ENCODE measurements around the gene DEFB112.

DEFB112 gene, protein sequence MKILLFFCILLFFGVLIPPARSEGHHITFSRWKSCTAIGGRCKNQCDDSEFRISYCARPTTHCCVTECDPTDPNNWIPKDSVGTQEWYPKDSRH

DNA sequence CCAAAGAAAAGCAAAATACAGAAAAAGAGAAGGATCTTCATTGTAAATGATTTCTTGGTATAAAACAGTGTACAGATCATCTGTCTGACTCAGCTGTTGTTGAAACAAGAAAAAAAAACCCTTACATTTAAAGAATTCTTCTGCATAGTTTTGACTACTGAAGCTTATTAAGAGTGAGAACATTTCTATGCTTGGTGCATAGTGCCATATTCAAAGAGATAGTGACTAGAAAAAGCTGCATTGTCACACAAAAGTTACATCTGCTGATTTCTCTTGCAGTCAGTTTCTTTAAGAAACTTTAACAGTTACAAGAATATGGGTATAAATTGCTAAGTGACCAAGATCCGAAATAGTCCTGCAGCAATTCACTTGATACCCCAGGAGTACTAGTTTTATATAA lies at the start of gene DEFB112:
TSS of gene DEFB112 (minus strand) at position 101 of the 400 bp plus-strand sequence. CDS start at position 41, 60 bp downstream.
- no peak for DNase-seq

DNA sequence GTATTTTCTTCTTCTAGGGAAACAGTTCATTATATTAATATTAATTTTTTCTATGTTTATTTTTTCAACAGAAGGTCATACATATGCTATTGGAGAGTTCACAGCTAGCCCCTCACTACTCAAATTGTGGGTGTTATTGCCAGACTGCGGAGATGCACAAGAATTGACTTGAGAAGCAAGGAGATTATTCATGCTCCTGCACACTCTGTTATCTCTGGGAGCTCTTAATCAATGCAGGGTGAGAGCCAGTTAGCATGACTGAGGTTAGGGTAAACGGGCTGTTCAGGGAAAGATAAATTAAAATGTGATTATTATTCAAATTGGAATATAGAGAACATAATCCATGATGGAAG lies 48.9 kb upstream of the DEFB112 start:
- DNase-seq = no peak

DNA sequence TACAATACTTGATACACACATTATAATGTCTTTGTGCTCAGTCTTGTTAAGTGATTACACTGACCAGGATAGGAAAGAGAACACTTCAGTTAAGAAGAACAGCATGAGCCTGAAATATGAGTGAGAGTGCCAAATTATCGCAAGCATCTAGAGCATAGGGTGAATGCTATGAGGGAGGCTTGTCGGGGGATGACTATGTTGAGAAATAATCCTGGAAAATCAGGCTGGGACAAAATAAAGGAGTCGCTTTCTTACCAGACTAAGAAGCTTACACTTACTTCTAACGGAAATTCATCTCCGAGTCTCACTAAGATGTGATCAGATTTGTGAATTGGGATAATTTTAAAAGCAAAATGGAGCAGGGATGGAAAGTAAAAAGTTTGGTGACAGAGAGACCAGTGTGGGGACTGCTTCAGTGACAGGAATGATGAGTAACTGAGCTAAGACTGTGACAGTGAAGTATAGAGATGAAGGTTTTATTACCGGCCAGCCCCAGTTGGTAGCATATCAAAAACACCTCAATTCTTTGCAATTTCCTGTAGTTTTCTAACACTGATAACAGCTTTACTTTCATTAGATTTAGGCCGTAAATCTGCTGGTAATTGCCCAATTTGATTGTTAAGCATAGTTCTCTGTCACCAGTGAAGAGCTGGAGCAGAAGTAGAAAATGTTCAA lies 48.4 kb upstream of the DEFB112 start:
- DNase-seq = no peak

DNA sequence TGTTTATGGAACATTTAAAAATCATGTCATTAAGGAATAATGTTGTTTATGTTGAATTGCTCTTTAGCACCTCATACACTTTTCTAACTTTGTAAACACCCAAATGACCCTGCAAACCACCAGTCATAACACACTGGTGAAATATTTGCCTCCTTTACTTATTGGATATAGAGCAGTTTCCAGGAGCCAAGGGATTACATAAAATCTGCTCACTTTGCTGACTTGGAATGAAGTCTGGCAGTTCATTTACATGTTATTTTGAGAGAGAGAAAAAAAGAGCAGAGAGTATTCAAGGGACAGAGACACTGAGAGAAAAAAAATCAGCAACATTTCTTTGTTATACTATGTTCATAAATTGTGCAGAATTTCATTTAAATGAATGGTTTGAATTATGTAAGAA lies 46.6 kb upstream of the DEFB112 start:
- no peak for DNase-seq

DNA sequence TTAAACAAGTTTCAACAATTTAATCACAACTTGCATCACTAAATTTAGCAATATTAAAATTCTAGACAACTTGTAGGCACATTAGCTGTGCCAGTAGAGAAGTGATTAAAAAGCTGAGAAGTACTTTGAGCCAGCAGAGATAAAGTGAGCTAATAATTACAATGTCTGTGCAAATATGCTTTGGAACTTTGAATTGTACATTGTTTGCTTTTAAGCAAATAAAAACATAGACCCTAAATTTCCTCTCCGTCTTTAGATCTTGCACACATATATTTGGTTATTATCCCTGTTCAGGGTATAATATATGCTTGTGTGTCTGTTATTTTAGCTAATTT lies 44.2 kb upstream of the DEFB112 start:
- DNase-seq = no peak

DNA sequence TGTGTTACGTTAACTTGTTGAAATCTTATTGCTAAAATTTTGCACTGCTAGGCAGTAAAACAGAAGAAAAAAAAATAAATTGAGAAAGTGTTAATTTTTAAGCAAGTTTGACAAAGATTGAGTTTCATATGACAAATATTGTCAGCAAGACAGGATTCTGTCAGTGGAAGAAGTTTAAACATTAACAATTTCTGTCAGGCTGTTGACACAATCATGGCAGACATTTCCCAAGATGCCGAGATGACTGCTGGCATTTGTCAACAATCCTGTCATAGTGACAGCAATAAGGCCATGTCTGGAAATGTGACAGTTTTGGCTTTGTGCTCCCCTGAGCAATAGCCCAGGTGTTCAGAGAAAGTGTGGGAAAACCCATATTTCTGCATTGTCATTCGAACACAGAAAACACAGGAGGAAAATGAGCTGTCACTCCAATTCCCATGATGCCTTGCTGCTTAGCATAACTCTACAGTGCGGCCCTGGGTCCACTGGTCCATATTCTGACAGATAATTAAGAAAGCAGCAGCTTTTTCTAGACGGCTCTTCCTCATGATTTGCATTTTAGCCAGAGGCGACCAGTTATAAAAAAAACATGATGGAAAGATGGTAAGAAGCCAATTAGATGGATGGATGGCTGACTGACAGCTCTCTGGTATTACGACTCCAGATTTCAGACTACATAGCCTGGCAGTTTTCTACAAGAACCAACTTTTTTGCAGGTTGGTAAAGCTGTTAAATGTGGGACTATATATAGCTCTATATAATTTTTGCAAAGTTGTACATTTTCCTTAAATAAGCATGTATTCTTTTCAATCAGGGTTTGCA lies 43.6 kb upstream of the DEFB112 start:
- no peak for DNase-seq

DNA sequence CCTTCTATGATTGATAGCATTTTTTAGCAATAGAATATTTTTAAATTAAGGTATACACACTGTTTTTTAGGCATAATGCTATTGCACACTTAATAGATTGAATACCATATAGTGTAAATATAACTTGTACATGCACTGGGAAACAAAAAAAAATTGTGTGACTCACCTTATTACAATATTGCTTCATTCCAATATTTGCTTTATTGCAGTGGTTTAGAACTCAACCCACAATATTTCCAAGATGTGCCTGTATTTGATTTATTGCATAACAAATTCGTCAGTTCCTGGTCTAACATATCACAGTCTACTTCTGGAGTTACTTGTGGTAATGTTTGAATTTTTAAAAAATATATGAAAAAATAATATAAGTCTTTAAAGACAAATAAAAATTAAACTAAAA lies 41.9 kb upstream of the DEFB112 start:
- DNase-seq = no peak

DNA sequence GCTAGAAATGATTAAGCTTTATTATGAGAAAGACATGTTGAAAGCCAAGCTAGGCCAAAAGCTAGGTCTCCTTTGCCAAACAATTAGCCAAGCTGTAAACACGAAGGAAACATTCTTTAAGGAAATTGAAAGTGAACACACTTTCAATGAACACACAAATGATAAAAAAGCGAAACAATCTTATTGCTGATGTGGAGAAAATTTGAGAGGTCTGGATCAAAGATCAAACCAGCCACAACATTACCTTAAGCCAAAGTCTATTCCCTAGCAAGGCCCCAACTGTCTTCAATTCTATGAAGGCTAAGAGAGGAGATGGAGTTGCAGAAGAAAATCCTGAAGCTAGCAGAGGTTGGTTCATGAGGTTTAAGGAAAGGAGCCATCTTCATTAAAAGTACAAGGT lies 40.2 kb upstream of the DEFB112 start:
- DNase-seq = no peak

DNA sequence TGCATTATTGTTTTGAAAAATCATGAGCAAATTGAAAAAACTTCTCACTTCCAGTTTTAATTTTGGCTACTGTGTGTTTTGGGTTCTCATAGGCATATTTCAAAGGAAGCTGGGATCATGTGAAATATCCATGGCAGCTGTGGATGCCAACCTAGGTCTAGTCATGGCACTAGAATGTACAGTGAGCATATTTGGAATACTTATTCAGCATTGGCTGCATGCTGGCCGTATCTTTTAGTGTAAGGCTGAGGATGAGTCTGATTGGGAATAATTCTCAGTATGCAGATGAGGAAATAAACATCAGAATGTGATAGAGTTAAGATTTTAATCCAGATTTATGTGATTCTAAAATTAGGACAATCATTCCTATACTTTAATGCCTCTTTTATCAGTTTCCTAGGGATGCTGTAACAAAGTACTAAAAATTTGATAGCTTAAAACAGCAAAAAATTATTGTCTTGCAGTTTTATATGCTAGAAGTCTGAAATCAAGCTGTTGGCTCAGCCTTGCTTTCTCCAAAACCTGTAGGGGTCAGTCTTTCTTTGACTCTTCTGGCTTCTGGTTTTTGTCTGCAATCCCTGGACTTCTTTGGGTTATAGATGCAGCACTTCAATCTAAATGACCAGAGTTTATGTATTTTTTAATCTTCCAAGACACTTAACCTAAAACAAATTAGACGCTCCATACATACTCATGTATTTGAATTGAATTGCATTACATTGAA lies 37.7 kb upstream of the DEFB112 start:
- no peak for DNase-seq

DNA sequence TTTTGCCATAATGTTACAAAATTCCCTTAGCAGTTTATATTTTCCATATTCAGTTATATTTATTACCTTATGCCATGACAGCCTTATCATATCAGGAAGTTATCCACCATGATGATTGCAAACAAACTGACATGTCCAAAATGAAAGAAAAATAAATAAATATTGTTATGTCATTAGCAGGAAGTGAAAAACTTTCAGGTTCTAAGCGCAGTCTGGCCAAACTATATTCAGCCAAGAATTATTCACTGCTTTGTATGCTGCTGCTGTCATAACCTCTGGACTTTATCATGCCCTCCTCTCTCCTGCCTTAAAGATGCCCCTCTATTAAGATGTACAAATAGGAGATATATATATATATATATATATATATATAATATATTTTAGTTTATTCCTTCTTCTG lies 27.7 kb upstream of the DEFB112 start:
- DNase-seq = no peak

DNA sequence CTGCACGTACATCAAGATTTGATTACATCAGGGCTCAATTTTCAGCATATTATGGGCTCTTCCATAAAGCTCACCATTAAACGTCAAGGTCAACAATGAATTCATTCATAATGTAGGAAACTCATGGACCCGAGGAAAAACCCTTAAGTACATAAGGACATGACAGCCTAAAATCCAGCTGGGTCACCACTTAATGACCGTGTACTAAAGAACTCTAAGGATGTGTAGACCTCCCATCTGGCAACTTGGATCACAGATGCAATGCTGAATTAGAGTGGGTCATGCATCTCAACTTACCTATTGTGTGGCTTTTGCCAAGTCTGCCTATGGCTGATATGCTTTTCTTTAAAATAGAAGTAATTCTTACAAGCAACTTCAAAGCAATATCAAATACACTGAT lies 26.7 kb upstream of the DEFB112 start:
- no peak for DNase-seq

DNA sequence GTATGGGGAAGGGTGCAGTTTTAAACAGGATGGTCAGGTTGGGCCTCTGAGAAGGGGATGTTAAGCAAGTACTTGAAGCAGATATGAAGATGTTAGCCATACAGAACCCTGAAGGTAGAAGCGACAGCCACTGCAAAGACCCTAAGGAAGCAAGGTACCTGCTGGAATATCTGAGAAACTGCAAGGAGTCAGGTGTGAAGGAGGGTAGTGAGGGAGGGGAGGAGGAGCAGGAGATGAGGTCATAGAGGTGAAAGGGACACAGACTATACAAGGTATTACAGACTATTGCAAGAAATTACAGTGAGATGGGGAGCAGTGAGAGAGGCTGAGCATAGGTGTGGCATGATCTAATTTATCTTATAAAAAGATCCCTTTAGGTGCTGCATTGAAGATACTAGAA lies 22.2 kb upstream of the DEFB112 start:
- DNase-seq = no peak

DNA sequence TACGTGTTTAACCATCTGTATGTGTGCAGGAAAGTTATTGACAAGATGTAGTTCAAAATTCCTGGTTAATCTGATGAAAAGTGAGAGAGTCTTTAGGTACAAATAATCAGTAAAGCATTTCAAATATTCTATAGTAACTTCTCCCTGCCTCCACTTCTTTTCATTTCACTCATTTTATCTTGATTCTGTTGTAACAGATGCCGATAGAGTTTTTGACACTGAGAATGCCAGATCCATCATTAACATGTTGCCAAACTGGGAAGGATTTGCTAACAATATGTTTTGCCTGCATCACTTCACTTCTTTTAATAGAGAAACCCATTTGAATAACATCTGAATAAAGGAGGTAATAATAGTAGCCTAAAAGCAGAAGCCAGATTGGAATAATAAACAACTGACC lies 20.4 kb upstream of the DEFB112 start:
- no peak for DNase-seq

DNA sequence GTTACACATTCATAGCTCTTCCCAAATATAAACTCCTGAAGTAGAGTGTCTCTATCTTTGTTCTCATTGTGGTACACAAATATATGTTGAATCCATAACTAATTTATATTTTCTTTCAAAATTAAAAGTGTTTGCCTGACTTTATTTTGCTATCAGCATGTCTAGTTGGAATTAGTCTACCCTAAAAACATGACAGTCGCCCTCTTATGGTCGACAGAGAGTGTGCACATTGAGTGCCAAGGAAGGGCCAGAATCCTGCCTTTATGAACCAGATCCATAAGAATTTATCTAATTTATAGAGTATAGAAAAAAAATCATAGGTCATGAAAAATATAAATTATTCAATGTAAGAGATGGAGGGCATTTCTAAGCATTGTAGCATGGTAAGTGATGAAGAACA lies 12.3 kb upstream of the DEFB112 start:
- no peak for DNase-seq

DNA sequence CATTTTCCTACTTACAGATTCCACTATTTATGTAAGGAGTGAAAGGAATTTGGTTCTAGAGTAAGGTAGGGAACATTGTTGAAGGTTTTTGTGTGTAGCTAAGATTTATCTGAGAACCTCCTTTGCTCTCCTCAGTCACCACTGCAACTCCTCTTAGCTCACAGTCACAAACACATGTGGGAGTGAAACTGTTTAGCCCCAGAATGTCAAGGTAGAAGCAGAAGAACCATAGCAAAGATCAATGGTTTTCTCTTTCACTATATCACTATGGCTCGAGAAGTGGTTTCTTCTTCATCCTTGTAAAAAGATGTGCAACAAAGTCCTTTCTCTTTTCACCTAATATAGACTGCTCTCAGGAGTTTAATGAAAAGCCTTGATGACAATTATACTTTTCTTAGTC lies 6.5 kb upstream of the DEFB112 start:
- DNase-seq = no peak

DNA sequence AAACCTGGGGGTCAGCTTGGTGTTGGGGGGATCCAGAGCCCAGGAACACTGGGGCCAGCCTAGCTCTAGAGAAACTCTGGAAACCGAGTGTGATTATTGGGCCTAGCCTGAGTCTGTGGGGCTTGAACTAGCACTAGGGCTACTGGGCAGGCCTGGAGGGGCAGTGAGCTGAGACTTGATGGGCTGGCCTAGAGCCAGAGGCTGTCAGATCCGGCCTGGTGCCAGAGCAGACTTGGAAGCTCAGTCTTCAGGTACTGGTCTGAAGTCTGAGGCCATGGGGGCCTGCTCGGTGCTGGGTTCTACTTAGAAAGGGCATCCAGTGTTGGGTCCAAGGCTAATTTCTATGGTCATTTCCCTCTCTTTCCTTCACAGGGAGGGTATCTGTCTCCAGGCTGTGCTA lies 2.7 kb downstream of the DEFB112 start:
- no peak for DNase-seq

DNA sequence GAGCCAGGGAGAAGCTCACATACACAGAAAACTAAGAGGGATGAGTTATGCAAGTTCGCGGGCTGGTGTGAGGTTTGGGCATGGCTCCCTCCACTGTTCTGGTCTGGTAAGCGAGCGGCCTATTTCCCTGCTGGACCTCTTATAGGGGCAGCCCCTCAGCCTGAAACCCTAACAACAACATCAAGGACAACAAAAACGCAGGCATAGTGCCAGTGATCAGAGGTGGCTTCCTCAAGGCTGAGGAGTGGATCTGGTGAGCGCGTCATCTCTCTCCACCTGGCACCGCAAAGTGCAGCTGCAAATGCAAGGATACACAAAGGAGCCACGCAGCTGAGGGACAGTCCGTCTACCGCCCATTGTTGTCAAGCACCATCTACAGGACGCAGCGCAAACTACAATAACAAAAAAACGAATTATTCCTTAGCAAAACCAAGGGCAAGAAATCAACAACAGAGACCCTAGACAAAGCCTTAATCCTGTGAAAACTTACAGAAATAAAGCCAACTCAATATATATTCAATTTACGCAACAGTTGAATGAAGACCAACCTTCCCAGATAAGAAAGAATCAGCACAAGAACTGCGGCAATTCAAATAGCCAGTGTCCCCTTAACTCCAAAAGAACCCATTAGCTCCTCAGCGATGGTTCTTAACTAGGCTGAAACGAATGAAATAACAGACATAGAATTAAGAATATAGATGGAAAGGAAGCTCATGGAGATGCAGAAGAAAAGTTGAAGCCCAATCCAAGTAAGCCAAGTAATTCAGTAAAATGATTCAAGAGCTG lies 18.8 kb downstream of the DEFB112 start:
- no peak for DNase-seq

DNA sequence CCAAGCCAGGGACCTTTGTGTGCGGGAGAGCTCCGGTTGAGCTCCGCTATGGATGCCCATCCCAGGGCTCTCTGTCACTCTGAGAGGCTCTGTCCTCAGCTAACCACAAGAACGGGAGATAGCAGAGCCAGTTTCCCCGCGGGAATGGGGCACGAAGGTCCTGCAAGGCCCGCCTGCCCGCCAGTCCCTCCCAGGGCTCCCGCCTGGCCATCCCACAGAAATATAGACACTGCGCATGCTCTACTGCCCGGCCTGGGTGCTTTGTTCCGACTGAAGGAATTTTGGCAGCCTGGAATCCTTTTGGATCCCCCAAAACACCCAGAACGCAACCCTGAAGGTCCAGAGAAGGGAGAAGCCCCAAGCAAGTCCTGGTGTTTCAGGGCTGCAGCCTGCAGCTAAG lies 19.4 kb downstream of the DEFB112 start:
- DNase-seq = no peak

DNA sequence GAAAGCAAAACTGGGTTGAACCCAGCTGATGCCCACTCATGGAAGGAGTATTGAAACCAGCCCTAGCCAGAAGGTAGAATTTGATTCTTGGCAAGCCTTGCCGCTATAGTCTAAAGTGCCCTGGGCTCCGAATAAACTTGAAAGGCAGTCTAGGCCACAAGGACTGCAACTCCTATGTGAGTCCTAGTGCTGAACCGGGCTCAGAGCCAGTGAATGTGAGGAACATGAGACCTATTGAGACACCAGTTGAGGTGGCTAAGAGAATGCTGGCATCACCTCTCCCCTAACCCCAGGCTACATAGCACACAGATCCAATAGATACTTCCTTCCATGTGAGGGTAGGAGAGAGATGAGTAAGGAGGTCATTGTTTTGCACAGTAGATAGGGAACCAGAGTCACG lies 24.5 kb downstream of the DEFB112 start:
- no peak for DNase-seq

DNA sequence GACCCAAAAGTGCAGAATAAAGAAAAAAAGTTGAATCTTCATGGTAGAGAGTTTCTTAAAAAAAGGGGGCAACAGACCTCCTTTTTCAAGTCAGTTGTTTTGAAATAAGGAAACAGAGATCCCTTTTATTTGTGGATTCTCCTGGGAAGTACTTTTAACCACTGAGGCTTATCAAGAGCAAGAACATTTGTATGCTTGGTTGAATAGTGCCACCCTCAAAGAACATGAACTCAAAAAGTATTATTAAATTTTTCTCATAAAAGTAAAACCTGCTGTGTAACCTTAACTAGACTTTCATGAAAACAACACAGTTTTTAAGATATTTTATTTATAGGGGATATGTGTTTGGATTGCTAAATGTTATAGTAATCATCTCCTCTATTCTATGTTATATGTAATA lies 27.8 kb downstream of the DEFB112 start, which contains the start of gene DEFB110:
TSS of gene DEFB110 (minus strand) at position 101 of the 400 bp plus-strand sequence. CDS start at position 42, 59 bp downstream.
- DNase-seq = no peak

DNA sequence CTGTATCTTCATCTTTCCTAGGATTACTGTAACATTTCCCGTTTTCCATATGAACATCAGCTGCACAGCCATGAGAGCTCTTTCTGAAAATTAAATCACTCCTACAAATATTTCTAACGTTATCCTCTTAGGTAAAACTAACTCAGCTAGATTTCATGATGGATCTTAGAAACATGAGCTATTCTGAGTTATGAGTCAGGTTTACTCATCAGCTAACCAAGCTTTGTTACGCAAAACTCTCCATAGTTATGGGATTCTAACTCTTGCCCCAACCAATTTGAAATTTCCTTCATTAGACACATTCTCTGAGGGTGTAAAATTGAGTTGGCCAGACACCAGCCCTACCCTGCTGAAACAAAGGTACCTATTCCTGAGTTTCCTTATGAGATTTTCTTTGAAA lies 41.9 kb downstream of the DEFB112 start:
- DNase-seq = no peak

DNA sequence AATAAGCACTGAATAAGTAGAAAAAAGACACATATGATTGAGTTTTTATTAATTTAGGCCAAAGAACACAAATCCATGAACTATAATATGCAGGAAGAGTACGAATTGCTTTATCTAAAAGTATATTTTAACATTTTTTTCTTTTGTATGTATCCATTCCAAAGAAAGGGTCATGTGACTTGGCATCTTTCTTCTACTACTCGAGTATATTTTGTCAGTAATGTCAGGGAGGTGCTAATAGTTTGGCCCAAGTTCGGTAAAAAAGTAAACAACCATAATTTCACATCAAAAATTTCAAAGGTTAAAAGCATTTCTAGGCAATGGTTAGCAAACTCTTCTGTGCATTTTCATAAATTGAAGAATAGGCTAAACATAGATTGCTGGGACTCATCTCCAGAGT lies 46.6 kb downstream of the DEFB112 start:
- no peak for DNase-seq

DNA sequence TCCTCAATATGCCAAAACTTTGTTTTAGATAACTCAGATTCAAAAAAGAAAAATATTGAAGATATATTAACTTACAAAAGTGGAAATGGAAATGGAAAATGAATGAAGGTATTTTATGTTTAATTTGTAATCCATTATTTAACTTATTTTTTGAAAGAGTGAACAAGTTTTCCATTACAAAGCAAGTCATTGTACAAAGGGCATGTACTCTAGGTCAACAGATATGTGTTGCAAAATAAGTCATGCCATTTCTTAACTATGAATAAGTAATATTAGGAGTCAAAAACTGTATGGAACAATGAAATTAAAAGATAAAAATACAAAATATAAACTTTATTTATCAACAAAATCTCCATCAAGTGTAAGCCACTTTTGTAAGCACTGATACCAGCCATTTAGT lies 54.5 kb downstream of the DEFB112 start:
- no peak for DNase-seq
